ENCODE measurements around the gene ZC3H10.
"Not testable (repeated sequence)": the region's sequence is repeated elsewhere in the genome, so short reads cannot be mapped to it uniquely, and the experiment has no call there.

ZC3H10 gene

DNA sequence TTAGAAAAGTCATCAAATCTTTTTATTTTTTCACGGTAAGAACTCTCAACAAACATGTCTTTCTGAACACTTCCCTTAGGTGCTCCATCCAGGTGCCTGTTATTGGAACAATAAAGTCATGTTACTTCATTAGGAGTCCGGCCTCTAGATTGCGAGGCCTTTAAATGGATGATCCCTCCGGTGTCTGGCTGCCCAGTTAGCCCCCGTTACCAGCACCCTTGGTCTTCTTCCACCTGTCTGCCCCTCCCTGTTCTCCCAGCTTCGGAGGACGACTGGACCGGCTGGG, 14.3 kb upstream of the ZC3H10 start:
- Histone ChIP-seq H3K4me3 (ENCODE audit: low read length) (peak overlapping the region; percentile 85), H3K27me3 (ENCODE audit: insufficient read depth, low read length) (no peaks in the 10 kb centered on the region), H3K27ac (ENCODE audit: low read length) (peak overlapping the region; percentile 12), H3K36me3 (ENCODE audit: insufficient read depth, low read depth, low read length) (peaks cover 62% of the 10 kb centered on the region), H3K9me3 (ENCODE audit: insufficient read depth, low read depth, low read length) (no peaks in the 10 kb centered on the region), H3K4me1 (ENCODE audit: insufficient read depth, low read length) (peaks cover 5% of the 10 kb centered on the region), H3K9ac (ENCODE audit: low read depth, low read length) (peak overlapping the region; percentile 85; the same call in 1 of the 2 replicates)

GRCh38 chr12:56104109-56104814, 13.8 kb upstream of the ZC3H10 start, which contains the start of gene PA2G4:
PA2G4 (plus strand) TSS chr12:56104559; CDS start chr12:56104738, 179 bp downstream.
- peak within 1 kb of the TSS; percentile 85 for H3K4me3 ChIP-seq (ENCODE audit: low read length)

GRCh38 chr12:56104815-56105608, 13.1 kb upstream of the ZC3H10 start:
- H3K4me1 ChIP-seq (ENCODE audit: insufficient read depth, low read length) = peaks cover 5% of the 10 kb centered on the region
- H3K9ac ChIP-seq (ENCODE audit: low read depth, low read length) = peak overlapping the region; percentile 97
- peaks cover 62% of the 10 kb centered on the region for H3K36me3 ChIP-seq (ENCODE audit: insufficient read depth, low read depth, low read length)
- H3K4me3 ChIP-seq (ENCODE audit: low read length) = peak overlapping the region; percentile 85
- no peaks in the 10 kb centered on the region for H3K9me3 ChIP-seq (ENCODE audit: insufficient read depth, low read depth, low read length)
- H3K27ac ChIP-seq (ENCODE audit: low read length) = peak overlapping the region; percentile 73
- H3K27me3 ChIP-seq (ENCODE audit: insufficient read depth, low read length) = no peaks in the 10 kb centered on the region

More at GRCh38 chr12:56104109-56104814, 13.8 kb upstream of the ZC3H10 start, which contains the start of gene PA2G4:
- peak within 1 kb of the TSS; percentile 97 for H3K9ac ChIP-seq (ENCODE audit: low read depth, low read length)
- H3K27me3 ChIP-seq (ENCODE audit: insufficient read depth, low read length) = no peaks in the 10 kb centered on the region
- H3K27ac ChIP-seq (ENCODE audit: low read length) = peak within 1 kb of the TSS; percentile 73
- H3K36me3 ChIP-seq (ENCODE audit: insufficient read depth, low read depth, low read length) = peaks cover 62% of the 10 kb centered on the region
- no peaks in the 10 kb centered on the region for H3K9me3 ChIP-seq (ENCODE audit: insufficient read depth, low read depth, low read length)
- H3K4me1 ChIP-seq (ENCODE audit: insufficient read depth, low read length) = peaks cover 5% of the 10 kb centered on the region

- no peaks in the 10 kb centered on the region for H3K27me3 ChIP-seq (ENCODE audit: insufficient read depth, low read length)
- H3K4me3 ChIP-seq (ENCODE audit: low read length) = peak overlapping the region; percentile 85
- no peaks in the 10 kb centered on the region for H3K9me3 ChIP-seq (ENCODE audit: insufficient read depth, low read depth, low read length)
- H3K4me1 ChIP-seq (ENCODE audit: insufficient read depth, low read length) = peaks cover 5% of the 10 kb centered on the region
- H3K9ac ChIP-seq (ENCODE audit: low read depth, low read length) = peak overlapping the region; percentile 97
- no peak overlapping the region for H3K27ac ChIP-seq (ENCODE audit: low read length)
- peaks cover 65% of the 10 kb centered on the region for H3K36me3 ChIP-seq (ENCODE audit: insufficient read depth, low read depth, low read length)
Measured at GRCh38 chr12:56105609-56105902, 12.5 kb upstream of the ZC3H10 start.

GRCh38 chr12:56107242-56107641, 10.8 kb upstream of the ZC3H10 start:
- peaks cover 5% of the 10 kb centered on the region for H3K4me1 ChIP-seq (ENCODE audit: insufficient read depth, low read length)
- H3K9ac ChIP-seq (ENCODE audit: low read depth, low read length) = no peak overlapping the region
- peaks cover 65% of the 10 kb centered on the region for H3K36me3 ChIP-seq (ENCODE audit: insufficient read depth, low read depth, low read length)
- H3K9me3 ChIP-seq (ENCODE audit: insufficient read depth, low read depth, low read length) = no peaks in the 10 kb centered on the region
- H3K27me3 ChIP-seq (ENCODE audit: insufficient read depth, low read length) = no peaks in the 10 kb centered on the region
- H3K27ac ChIP-seq (ENCODE audit: low read length) = no peak overlapping the region
- no peak overlapping the region for H3K4me3 ChIP-seq (ENCODE audit: low read length)

- Histone ChIP-seq H3K27ac (ENCODE audit: low read length) (no peak overlapping the region), H3K4me3 (ENCODE audit: low read length) (no peak overlapping the region), H3K9me3 (ENCODE audit: insufficient read depth, low read depth, low read length) (no peaks in the 10 kb centered on the region), H3K27me3 (ENCODE audit: insufficient read depth, low read length) (no peaks in the 10 kb centered on the region), H3K4me1 (ENCODE audit: insufficient read depth, low read length) (peaks cover 5% of the 10 kb centered on the region), H3K36me3 (ENCODE audit: insufficient read depth, low read depth, low read length) (peaks cover 83% of the 10 kb centered on the region), H3K9ac (ENCODE audit: low read depth, low read length) (no peak overlapping the region)
Measured at GRCh38 chr12:56110571-56110970, 7.5 kb upstream of the ZC3H10 start.

GRCh38 chr12:56114084-56114483, 4.0 kb upstream of the ZC3H10 start:
- peaks cover 63% of the 10 kb centered on the region for H3K36me3 ChIP-seq (ENCODE audit: insufficient read depth, low read depth, low read length)
- H3K27ac ChIP-seq (ENCODE audit: low read length) = no peak overlapping the region
- no peaks in the 10 kb centered on the region for H3K9me3 ChIP-seq (ENCODE audit: insufficient read depth, low read depth, low read length)
- peaks cover 3% of the 10 kb centered on the region; the same call in 1 of the 2 replicates for H3K4me1 ChIP-seq (ENCODE audit: insufficient read depth, low read length)
- H3K9ac ChIP-seq (ENCODE audit: low read depth, low read length) = no peak overlapping the region
- no peaks in the 10 kb centered on the region for H3K27me3 ChIP-seq (ENCODE audit: insufficient read depth, low read length)
- no peak overlapping the region for H3K4me3 ChIP-seq (ENCODE audit: low read length)

DNA sequence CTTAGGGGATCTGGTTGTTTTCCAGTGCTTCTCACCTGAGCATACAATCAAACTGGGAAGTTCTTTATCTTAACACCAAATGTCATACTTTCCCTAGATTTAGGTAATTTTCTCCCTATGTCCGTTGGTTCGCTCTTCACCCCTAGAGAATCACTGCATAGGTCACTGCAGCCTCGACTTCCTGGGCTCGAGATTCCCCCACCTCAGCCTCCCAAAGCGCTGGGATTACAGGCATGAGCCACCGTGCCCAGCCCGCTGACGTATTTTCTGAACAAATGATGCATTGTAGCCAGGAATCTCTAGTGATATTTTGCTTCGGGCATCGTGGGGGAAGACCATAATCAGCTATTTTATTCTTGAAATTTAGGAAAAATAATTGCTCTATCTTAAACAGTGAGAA, 2.7 kb upstream of the ZC3H10 start:
- H3K9ac ChIP-seq (ENCODE audit: low read depth, low read length) = peak overlapping the region; percentile 100; the same call in 1 of the 2 replicates
- H3K27ac ChIP-seq (ENCODE audit: low read length) = no peak overlapping the region
- no peaks in the 10 kb centered on the region for H3K27me3 ChIP-seq (ENCODE audit: insufficient read depth, low read length)
- H3K4me1 ChIP-seq (ENCODE audit: insufficient read depth, low read length) = peaks cover 10% of the 10 kb centered on the region; the same call in 1 of the 2 replicates
- H3K9me3 ChIP-seq (ENCODE audit: insufficient read depth, low read depth, low read length) = no peaks in the 10 kb centered on the region
- peaks cover 52% of the 10 kb centered on the region for H3K36me3 ChIP-seq (ENCODE audit: insufficient read depth, low read depth, low read length)
- H3K4me3 ChIP-seq (ENCODE audit: low read length) = peak overlapping the region; percentile 97; the same call in 1 of the 2 replicates

DNA sequence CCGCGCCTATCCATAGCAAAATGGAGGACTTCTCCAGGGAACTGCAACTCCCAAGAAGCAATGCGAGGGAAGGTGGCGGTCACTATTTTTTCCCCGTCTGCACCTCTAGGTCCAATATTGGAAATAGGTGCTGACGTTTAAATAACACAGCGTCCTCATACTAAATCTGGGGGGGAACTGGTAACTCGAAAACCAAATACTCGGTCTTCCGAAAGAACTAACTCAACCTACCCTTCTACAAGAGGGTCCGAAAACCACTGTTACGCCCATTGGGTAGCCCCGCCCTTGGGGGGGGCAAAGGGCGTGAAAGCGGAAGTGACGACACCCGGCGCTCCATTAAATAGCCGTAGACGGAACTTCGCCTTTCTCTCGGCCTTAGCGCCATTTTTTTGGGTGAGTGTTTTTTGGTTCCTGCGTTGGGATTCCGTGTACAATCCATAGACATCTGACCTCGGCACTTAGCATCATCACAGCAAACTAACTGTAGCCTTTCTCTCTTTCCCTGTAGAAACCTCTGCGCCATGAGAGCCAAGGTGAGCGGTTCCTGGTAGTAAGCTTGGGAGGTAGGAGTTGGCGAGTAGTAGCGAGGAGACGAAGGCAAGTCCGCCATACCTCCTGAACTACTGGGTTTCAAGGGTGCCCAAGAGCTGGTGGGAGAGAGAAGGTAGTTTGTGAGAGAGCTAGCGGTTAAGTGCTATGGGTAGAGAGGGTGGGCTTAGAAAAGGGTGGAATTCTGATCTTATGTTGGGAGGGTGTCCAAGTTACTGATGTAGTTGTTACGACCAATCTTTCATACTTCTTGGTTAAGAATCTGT, 1.6 kb upstream of the ZC3H10 start, which contains the start of gene RPL41:
Gene RPL41, plus strand, starts transcription at position 367 of the 815 bp plus-strand sequence.
- Histone ChIP-seq H3K27me3 (ENCODE audit: insufficient read depth, low read length) (no peaks in the 10 kb centered on the region), H3K4me3 (ENCODE audit: low read length) (peak within 1 kb of the TSS; percentile 97), H3K27ac (ENCODE audit: low read length) (peak within 1 kb of the TSS; percentile 88), H3K9ac (ENCODE audit: low read depth, low read length) (peak within 1 kb of the TSS; percentile 100), H3K9me3 (ENCODE audit: insufficient read depth, low read depth, low read length) (no peaks in the 10 kb centered on the region), H3K4me1 (ENCODE audit: insufficient read depth, low read length) (peaks cover 10% of the 10 kb centered on the region; the same call in 1 of the 2 replicates), H3K36me3 (ENCODE audit: insufficient read depth, low read depth, low read length) (peaks cover 52% of the 10 kb centered on the region)

DNA sequence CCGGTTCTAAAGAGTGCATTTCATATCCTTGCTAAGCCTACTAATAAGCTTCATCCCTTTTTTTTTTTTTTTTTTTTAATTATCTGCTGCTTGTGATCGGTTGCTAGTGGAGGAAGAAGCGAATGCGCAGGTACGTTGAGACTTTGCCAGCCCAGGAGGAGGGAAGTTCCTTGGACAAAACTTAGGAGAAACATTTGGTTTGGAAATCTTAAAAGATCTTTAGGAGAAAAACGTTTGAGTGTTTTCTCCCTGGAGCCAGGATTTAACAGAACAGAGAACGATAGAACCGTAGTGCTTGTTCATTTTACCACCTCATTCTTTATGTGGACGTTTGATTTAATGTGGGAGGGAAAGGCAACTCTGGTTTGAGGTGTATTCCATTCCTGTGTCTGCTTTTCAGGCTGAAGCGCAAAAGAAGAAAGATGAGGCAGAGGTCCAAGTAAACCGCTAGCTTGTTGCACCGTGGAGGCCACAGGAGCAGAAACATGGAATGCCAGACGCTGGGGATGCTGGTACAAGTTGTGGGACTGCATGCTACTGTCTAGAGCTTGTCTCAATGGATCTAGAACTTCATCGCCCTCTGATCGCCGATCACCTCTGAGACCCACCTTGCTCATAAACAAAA, 872 bp upstream of the ZC3H10 start:
- peaks cover 47% of the 10 kb centered on the region for H3K36me3 ChIP-seq (ENCODE audit: insufficient read depth, low read depth, low read length)
- H3K9ac ChIP-seq (ENCODE audit: low read depth, low read length) = peak overlapping the region; percentile 100
- H3K27me3 ChIP-seq (ENCODE audit: insufficient read depth, low read length); H3K9me3 ChIP-seq (ENCODE audit: insufficient read depth, low read depth, low read length): not testable (repeated sequence)
- H3K4me3 ChIP-seq (ENCODE audit: low read length) = peak overlapping the region; percentile 97
- peak overlapping the region; percentile 88 for H3K27ac ChIP-seq (ENCODE audit: low read length)
- peaks cover 10% of the 10 kb centered on the region; the same call in 1 of the 2 replicates for H3K4me1 ChIP-seq (ENCODE audit: insufficient read depth, low read length)
